Globus pallidus (tissue), 1 donor: ENCODE measurements around the gene RSBN1.
A peak's percentile ranks its signal among the peaks of the same experiment; 100 is the strongest.
"Not testable (repeated sequence)": the region's sequence is repeated elsewhere in the genome, so short reads cannot be mapped to it uniquely, and the experiment has no call there.

Source experiments
- DNase-seq: peaks from one replicate; pipeline ENCODE4 v3.0.0-alpha.2; 2015; ENCODE audit warnings: low spot score

The RSBN1 gene

GRCh38 chr1:113782406-113782805 is 29.9 kb downstream of the RSBN1 start:
- DNase-seq, result no peak

- DNase-seq, result no peak
These were observed 31.7 kb downstream of the RSBN1 start for GRCh38 chr1:113780374-113781146.

- DNase-seq, result no peak
These were observed 32.7 kb downstream of the RSBN1 start for GRCh38 chr1:113779542-113779941.

GRCh38 chr1:113777561-113777960 is 34.7 kb downstream of the RSBN1 start:
- DNase-seq, result no peak

GRCh38 chr1:113770031-113770430 is 42.2 kb downstream of the RSBN1 start:
- DNase-seq, result no peak

GRCh38 chr1:113769601-113769970 is 42.7 kb downstream of the RSBN1 start:
- DNase-seq, result no peak

- DNase-seq, result no peak
These were observed 43.2 kb downstream of the RSBN1 start for GRCh38 chr1:113768916-113769600.

- no peak for DNase-seq
These were observed 46.7 kb downstream of the RSBN1 start for GRCh38 chr1:113765306-113766230.

GRCh38 chr1:113763661-113764060 is 48.6 kb downstream of the RSBN1 start:
- DNase-seq, result no peak

- DNase-seq, result no peak
These were observed 50.3 kb downstream of the RSBN1 start for GRCh38 chr1:113761937-113762336.

GRCh38 chr1:113760102-113761080 is 51.9 kb downstream of the RSBN1 start:
- DNase-seq, result no peak

GRCh38 chr1:113759333-113760101 is 52.8 kb downstream of the RSBN1 start, which contains the start of gene PHTF1:
Gene PHTF1, minus strand, starts transcription at chr1:113759486. Its CDS starts 783 bp downstream, at chr1:113758703.
- DNase-seq, result peak; percentile 64

GRCh38 chr1:113758631-113759332 is 53.5 kb downstream of the RSBN1 start:
- peak; percentile 49 for DNase-seq

- DNase-seq, result no peak
These were observed 55.8 kb downstream of the RSBN1 start for GRCh38 chr1:113756461-113756860.

GRCh38 chr1:113753333-113753732 is 58.9 kb downstream of the RSBN1 start:
- not testable (repeated sequence) for DNase-seq

- no peak for DNase-seq
These were observed 60.8 kb downstream of the RSBN1 start for GRCh38 chr1:113751516-113751915.

GRCh38 chr1:113751114-113751513 is 61.2 kb downstream of the RSBN1 start:
- no peak for DNase-seq

GRCh38 chr1:113749402-113749801 is 62.9 kb downstream of the RSBN1 start:
- DNase-seq, result no peak

- DNase-seq, result no peak
These were observed 64.9 kb downstream of the RSBN1 start for GRCh38 chr1:113747376-113747775.

GRCh38 chr1:113745425-113745824 is 66.9 kb downstream of the RSBN1 start:
- no peak for DNase-seq
